Activated CD8-positive, alpha-beta memory T cell treated with anti-CD3 and anti-CD28 coated beads for 1 hour (primary cell): ENCODE measurements around the gene KIF21B.
"Not testable (repeated sequence)": the region's sequence is repeated elsewhere in the genome, so short reads cannot be mapped to it uniquely, and the experiment has no call there.

Experiments
- DNase-seq, 2 donors: peaks; one replicate each; pipeline ENCODE4 v3.0.0-alpha.2; 2020; ENCODE audit warnings: low read depth in 1 of 2; ENCODE audit errors: extremely low read depth in 1 of 2

Gene KIF21B

GRCh38 chr1:200954434-200954833 is 69.1 kb downstream of the KIF21B start:
- DNase-seq = no peak

DNA sequence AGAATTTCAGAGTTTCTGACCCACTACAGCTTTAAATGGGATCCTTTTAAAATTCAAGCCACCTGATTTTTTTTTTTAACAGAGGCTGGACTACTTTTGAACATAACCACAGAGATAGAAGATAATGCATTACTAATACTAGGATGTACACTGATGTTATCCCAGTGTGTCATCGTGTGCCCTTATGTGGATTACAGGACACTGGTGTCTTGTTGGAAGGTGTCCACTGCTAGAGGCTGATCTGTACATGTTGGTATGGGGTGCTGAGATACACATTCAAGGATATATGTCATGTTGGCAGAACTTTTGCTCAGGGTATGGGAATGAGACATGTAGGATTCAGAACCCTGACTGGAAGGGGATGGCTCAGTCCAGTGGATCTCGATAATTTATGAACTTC is 72.5 kb downstream of the KIF21B start:
- no peak for DNase-seq

- DNase-seq = no peak
Measured at GRCh38 chr1:200949626-200950025, 73.9 kb downstream of the KIF21B start.

GRCh38 chr1:200947059-200947566 is 76.4 kb downstream of the KIF21B start:
- DNase-seq = no peak

GRCh38 chr1:200945111-200945510 is 78.4 kb downstream of the KIF21B start:
- DNase-seq = no peak

DNA sequence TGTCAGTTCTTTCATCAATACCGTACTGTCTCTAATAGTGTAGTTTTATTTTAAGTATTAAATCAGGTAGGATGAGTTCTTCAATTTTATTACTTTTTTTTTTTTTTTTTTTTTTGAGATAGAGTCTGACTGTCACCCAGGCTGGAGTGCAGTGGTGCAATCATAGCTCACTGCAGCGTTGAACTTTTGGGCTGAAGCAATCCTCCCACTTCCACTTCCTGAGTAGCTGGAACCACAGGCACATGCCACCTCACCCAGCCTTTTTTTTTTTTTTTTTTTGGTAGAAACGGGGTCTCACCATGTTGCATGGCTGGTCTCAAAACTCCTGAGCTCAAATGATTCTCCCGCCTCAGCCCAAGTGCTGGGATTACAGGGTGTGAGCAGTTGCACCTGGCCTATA is 84.6 kb downstream of the KIF21B start:
- no peak for DNase-seq

GRCh38 chr1:200935286-200935962 is 88.1 kb downstream of the KIF21B start:
- DNase-seq = not testable (repeated sequence)

GRCh38 chr1:200934676-200935245 is 88.8 kb downstream of the KIF21B start:
- no peak for DNase-seq

- DNase-seq = no peak
Measured at GRCh38 chr1:200931776-200932175, 91.7 kb downstream of the KIF21B start.

DNA sequence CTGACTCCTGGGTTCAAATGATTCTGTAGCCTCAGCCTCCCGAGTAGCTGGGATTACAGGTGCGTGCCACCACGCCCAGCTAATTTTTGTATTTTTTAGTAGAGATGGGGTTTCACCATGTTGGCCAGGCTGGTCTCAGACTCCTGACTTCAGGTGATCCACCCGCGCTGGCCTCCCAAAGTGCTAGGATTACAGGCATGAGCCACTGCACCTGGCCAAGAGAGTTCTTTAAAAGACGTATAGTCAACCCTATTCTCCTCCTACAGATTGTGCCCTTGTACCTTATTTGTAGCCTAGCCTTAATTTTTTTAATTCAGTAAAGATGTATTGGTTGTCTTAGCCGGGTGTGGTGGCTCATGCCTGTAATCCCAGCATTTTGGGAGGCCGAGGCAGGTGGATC is 93.2 kb downstream of the KIF21B start:
- DNase-seq = not testable (repeated sequence)

- DNase-seq = no peak
Measured at GRCh38 chr1:200929530-200930278, 93.8 kb downstream of the KIF21B start.

GRCh38 chr1:200925831-200926230 is 97.7 kb downstream of the KIF21B start:
- DNase-seq = no peak

DNA sequence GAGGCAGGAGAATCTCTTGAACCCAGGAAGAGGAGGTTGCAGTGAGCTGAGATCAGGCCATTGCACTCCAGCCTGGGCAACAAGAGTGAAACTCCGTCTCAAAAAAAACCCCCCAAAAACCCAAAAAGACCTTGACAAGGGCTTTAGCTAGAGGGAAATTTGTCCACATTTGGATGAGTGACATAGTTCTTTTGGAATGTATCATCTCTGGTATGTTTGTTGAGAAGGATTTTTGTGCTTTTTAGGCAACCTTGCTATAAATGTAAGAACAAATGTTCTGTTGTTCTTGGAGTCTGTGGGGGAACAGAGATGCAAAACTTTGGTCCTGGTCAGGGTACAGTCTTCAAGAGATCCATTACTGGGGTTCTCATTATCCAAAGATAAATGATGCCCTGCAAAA is 99.9 kb downstream of the KIF21B start:
- no peak for DNase-seq

- DNase-seq = no peak
Measured at GRCh38 chr1:200922406-200922805, 101.1 kb downstream of the KIF21B start.

- no peak for DNase-seq
Measured at GRCh38 chr1:200921571-200922110, 101.9 kb downstream of the KIF21B start.
